ENCODE measurements around the gene SLC29A4. TPM values are rescaled to one million over a fixed set of nuclear protein-coding genes. Genes with fewer than 3 reads are reported as not detected.
"Not testable (repeated sequence)": the region's sequence is repeated elsewhere in the genome, so short reads cannot be mapped to it uniquely, and the experiment has no call there.

Gene SLC29A4
- polyA plus RNA-seq, 1 donor, result 37.4 TPM

DNA sequence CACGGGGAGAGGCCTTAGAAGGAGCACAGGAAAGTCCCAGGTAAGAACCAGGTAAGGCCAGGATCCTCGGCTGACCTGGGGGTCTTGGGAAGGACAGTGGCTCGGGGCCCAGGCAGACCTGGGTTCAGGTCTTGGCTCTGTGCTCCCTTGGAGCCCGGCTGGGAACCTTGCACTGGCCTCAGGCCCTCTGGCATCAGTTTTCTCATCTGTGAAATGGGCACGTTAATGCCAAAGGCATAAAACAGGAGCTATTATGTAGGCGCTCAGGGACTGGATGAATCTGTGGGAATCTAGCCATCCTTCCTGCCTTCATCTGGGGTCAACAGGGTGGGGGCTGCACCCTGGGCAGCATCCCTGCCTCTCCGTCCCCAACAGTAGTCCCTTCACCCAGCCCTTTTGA is 8.3 kb upstream of the SLC29A4 start:
- no peak for DNase-seq

DNA sequence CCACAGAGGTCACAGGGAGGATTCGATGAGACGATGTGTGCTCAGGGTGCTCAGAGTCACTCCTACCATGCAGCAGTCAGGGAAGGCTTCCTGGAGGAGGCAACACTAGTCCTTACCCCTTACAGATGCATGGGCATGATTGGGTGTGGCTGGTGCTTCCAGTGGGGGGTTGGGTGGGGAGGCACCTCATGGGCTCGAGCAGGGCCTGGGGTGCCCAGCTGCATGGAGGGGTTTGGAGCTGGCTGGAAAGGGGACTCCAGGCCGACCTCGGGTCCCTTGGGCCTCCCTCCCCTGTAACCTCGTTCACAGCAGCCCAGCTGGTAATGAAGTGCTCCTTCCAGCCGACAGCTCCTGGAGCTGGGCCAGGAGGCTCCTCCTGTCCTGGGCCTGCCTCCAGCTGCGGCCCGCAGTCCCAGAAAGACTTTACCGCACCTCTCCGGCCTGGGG is 7.7 kb upstream of the SLC29A4 start:
- peak; percentile 25 for DNase-seq

DNA sequence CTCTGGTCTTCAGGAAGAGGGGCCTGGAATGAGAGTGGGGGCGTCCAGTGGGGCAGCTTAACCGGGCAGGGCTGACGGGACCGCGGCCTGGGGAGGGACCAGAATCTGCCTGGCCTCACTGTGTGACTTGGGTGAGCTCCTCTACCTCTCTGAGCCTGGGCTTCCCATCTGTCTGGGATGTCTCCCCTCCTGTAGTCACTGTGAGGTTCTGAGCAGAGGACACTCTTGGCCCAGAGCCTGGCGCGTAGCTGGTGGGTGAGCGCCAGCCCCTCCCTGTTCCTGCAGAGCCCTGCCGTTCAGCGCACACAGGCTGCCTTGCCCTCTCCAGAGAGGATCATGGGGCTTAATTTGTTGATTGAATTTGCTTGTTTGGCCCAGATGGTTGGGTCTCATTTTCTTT is 7.2 kb upstream of the SLC29A4 start:
- DNase-seq, result peak; percentile 56

DNA sequence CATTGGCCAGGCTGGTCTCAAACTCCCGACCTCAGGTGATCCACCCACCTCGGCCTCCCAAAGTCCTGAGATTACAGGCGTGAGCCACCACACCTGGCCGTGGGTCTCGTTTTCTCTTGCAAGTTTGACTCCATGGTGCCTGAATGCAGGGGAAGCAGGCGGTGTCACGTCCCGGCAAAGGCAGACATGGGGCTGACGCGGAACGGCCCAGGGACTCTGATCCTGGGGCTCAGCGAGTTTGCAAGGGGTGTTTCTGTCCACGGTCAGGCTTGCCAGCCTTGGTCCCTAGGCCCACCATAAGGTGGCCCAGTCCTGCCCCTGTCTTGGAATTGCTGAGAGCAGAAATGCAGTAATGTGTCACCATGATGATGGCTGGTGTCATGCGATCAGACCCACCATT is 6.6 kb upstream of the SLC29A4 start:
- not testable (repeated sequence) for DNase-seq

DNA sequence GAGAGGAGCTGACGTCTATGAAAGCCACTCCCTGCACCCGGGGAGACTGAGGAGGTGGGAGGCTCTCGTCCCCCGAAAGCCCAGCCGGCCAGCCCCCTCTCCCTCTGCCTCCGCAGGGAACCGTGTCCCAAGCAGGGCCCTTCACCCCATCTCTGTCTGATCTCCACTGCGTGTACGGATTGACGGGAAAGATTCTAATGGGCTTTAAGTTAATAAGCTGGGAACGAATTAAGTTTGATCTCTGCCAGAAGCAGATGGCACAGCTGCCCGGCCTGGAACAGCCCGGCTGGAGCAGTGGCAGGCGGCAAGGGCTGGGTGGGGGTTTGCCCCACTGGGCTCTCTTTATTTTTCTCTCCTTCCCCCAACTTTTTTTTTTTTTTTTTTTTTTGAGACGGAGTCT is 6.1 kb upstream of the SLC29A4 start:
- no peak for DNase-seq

DNA sequence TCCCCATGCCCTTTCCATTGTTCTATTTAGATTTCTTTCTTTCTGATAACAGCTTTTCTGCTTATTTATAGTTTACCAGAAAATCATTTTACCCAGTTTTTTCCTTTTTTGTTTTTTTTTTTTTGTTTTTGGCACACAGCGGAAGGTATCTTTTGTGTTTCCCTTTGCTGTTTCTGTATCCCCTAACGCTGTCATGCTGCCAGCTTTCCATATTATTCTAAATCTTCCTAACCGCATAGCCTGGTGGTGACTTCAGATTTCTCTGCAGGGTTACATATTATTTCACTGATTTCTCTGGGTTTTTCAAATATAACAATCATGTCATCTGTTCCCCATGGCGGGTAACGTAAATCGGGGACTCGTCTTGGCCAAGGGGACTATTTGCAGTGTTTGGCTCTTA is 4.0 kb upstream of the SLC29A4 start:
- DNase-seq, result peak; percentile 42

DNA sequence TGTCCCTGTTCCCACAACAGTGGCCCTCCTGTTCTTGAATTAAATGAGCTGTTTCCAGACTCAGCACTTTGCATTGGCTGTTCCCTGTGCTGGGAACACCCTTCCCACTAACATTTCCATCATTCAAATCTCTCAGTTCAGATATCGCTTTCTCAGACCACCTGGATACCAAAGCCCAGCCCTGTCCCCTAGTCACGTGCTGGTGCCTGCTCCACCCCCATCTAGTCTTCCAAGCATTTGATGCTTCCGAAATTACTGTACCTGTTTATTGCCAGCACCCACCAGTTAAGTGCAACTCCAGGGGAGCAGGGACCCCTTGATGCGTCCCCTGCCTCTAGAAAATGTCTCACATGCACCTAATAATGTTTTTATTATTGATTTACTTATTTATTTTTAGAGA is 3.0 kb upstream of the SLC29A4 start:
- DNase-seq, result no peak

DNA sequence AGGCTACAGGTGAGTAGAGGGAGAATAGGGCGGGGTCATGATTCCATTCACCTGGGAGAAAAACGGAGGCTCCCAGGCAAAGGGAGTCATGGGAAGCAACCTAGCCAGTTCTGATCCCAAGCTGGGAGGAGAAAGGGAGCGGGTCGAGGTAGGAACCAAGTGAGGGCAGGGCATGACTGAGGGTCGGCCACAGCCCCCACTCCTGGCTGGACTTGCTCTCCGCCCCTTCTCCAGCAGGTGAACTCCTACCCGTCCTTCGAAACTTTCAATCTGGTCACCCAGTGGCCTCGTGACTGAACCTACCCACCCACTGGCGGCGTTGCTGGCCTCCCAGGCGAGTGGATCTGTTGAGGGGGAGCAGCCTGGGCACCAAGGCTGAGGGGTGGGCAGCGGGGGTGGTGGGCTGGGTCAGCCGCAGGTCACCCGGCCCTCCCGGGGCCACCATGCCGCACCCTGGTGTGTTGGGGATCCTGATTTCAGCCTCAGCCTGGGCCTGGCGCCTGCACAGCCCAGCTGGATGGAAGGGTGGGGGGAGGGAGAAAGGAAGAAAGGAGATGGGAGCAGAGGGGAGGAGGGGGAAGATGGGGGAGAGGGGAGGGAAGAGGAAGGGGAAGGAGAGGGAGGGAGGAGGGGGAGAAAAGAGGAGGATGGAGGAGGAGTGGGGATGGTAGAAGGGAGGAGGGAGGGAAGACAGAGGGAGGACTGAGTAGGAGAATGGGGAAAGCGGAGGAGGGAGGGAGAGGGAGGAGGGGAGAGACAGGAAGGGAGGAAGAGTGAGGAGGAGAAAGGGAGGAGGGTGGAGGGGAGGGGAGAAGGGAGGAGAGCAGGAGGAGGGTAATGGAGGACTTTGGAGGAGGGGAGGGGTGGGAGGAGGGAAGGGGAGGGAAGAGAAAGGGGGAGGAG is 894 bp upstream of the SLC29A4 start:
- peak; percentile 47 for DNase-seq

DNA sequence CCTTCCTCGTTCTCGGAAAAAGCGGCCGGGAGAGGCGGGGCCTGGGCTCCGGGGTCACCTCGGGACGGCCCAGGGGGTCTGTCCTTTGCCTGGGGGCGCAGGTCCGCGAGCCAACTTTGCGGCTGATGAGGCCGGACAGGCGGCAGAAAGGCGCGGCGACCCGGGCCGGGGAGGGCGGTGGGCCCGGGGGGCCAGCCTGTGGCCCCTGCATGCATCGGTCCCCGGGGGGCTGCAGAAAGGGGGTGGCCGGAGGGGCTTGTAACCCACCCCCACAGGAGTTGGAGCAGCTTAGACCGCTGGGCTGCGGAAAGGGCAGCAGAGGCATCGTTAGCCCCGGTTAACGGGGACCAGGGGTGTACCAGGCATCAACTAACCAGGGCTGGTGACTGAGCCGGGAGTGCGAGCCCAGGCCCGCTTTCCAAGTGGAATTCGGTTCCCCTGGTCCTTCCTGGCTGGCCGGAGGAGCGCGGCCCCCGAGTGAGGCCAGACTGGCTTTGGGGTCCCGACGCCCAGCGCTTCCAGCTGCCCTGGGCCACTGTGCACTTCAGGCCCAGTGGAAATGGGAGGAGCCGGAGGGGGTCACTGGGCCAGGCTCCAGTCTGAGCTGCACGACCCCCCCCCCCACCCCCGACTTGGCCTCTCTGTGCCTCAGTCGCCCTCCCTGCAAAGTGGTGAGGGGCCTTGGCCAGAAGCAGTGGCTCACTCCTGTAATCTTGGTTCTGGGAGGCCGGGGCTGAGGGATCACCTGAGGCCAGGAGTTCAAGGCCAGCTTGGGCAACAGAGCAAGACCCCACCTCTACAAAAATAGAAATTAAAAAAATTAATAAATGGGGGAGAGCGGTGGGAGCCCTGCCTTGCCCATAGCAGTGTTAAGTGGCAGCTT is 919 bp downstream of the SLC29A4 start:
- DNase-seq, result no peak

DNA sequence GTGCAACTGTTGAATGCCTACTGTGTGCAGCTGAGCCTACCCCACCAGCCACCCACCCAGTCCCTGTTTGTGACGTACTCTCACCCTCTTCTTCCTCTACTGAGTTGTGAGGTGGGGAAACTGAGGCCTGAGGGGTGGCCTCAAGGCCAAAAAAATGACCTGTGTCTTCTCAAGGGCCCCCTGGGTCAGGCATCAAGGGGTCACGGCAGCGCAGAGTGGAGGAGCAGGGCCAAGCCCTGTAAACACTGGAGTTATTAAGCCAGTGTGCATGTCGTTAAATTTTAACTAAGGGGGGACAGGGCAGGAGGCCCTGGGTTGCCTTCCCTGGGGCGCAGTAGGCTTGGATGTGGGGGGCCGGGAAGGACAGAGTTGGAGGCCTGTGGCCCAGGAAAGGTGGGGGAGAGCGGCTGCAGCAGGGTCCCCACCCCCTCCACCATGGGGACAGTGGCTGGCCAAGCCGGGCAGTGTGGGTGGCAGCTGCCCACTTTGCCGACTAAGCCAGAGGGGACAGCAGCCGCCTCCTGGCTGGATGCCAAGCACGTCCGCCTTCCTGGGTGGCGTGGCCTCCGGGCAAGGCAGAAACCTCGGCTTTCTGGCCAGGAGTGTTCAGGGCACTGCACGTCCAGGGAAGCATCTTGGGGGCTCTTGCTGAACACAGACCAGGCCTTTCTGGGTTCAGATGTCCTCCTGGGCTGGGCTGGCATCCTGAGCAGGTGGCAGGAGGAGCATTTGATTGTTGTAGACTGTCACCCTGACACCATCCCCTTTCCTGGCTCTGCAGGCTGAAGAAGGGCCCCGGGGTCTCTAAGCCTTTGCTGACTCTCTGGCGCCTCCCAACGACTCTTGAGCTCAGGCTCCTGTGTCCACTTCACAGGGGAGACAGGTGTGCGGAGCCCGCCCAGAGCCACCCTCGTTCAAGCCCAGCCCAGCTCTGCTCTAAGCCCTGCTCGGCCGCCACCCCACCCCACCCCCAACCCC is 1.9 kb downstream of the SLC29A4 start:
- peak; percentile 30 for DNase-seq

DNA sequence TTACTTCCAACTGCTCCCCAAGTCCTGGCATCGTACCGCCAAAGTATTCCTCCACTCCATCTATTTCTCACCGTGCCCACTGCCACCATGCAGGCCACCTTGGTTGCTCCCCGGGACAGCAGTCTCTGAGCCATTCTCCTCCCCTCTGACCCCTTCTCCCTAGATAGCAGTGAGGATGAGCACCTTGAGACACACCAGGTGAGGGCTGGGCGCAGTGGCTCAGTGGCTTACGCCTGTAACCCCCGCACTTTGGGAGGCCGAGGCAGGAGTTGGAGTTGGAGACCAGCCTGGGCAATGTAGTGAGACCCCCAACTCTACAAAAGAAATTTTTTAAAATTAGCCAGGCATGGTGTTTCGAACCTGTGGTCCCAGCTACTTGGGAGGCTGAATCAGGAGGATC is 4.2 kb downstream of the SLC29A4 start:
- DNase-seq, result no peak

DNA sequence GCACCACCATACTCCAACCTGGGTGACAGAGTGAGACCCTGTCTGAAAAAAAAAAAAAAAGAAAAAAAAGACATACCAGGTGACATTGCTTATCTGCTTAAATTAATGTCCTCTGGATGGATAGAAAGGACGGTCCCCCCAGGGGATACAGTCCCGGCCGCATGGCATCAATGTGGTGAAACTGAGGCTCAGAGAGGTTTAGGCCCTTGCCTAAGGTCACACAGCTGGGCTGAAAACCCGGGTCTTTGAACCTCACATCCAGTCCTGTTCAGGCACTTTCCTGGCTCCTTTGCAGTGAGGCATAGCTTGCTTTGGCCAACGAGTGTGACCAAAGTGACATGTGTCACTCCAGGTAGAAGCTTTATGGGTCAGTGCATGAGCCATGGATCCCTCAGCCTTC is 4.6 kb downstream of the SLC29A4 start:
- DNase-seq, result not testable (repeated sequence)

DNA sequence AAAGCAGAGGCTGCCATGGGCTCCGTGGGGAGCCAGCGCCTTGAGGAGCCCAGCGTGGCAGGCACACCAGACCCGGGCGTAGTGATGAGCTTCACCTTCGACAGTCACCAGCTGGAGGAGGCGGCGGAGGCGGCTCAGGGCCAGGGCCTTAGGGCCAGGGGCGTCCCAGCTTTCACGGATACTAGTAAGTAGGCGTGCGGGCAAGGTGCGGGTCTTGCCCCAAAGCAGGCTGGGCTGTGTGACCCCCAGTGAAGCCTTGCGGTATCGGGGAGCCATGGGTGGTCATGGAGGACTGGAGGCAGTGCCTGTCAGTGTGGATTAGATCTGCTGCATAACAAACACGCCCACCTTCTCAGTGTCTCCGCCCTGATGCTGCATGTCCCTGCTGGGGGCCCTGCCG is 5.1 kb downstream of the SLC29A4 start:
- DNase-seq, result no peak

DNA sequence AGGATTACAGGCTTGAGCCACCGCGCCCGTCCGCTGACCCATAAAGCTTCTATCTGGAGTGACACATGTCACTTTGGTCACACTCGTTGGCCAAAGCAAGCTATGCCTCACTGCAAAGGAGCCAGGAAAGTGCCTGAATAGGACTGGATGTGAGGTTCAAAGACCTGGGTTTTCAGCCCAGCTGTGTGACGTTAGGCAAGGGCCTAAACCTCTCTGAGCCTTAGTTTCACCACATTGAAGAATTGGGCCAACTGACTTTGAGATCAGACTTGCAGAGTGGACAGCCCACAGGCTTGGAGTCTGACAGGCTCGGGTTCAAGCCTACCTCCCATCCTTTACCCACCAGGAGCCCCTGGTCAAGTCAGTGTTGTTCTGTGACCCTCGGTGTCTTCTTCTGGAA is 5.8 kb downstream of the SLC29A4 start:
- not testable (repeated sequence) for DNase-seq

DNA sequence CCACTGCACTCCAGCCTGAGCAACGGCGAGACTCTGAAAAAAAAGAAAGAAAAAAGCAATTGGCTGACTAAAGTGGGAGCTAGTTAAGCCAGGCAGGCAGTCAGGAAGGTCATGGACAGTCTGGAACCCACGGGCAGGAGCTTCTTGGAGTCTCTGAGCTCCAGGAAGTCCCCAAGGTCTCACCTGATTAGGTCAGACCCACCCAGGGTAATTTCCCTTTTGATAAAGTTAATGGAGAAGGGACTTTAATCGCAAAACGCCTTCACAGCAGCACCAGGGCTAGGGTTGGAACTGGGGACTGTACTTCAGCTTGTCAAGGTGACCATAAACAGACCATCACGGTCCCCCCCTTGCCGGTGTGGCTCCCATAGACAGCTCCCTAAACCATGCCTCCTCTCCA is 6.6 kb downstream of the SLC29A4 start:
- no peak for DNase-seq

DNA sequence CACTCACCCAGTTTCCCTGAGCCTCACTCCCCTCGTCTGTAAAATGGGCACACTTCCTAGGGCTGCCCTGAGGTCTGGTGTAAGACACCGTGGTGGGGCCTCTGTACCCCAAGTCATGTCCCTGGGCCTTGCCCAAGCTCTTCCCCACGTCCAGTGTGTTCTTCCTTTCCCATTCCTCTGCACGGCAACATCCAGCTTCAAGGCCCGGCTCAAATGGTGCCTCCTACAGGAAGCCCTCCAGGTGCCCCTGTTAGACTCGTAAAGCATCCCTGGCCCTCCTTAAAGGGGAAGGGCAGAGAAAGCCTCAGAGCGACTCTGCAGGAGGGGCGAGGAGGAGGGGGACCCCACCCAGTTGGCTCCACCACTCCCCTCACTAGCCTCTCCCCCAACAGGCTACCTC is 8.6 kb downstream of the SLC29A4 start:
- no peak for DNase-seq

DNA sequence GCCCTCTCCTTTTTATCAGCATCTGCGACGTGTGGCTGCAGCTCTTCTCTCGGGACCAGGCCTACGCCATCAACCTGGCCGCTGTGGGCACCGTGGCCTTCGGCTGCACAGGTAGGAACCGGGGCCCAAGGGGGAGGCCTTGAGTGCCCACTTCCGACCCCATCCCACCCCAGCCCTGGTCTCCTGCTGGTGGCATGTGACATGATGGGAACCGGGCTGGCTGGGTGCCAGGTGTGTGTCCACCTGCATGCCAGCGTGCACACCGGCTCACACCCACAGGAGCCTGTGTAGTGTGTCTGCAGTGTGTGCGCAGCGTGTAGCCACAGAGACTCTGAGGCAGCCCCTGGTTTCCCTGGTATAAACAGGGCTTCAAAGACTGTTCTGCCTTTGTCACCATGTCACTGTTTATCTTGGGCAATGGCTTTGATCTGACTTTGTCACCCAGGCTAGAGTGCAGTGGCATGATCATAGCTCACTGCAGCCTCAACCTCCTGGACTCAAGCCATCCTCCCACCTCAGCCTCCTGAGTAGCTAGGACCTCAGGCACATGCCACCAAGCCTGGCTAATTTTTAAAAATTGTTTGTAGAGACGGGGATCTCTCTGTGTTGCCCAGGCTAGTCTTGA is 9.1 kb downstream of the SLC29A4 start:
- DNase-seq, result not testable (repeated sequence)

DNA sequence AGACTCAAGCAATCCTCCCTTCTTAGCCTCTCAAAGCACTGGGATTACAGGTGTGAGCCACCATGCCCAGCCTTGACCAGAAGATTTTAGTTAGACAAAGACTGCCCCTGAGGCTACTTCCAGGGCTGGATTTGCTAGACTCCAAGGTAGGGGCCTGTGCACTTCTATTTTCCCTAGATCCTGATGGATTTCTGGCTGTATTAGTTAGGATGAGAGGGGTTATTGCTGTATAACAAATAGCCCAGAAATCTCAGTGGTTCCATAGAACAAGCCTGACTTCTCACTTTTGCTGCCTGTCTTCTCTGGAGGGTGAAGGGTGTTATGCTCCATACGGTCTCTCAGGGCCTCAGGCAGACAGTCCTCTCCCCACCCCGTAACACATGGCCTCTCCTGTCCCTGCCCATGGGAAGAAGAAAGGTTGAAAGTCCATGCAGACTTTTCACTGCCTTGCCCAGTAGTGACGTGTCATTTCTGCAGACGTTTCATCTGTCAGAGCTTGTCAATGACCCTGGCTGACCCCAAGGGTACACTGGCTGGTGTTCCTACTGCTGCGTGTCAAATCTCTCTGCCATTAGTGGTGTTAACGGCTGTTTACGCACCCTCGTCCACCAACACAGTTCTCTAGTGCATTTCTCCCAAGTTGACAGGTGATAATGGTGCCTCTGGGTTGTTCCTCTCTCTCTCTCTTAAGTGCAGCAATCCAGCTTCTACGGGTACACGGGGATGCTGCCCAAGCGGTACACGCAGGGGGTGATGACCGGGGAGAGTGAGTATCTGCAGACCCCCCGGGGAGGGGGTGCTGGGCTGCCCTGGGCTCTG is 11.6 kb downstream of the SLC29A4 start:
- DNase-seq, result no peak

DNA sequence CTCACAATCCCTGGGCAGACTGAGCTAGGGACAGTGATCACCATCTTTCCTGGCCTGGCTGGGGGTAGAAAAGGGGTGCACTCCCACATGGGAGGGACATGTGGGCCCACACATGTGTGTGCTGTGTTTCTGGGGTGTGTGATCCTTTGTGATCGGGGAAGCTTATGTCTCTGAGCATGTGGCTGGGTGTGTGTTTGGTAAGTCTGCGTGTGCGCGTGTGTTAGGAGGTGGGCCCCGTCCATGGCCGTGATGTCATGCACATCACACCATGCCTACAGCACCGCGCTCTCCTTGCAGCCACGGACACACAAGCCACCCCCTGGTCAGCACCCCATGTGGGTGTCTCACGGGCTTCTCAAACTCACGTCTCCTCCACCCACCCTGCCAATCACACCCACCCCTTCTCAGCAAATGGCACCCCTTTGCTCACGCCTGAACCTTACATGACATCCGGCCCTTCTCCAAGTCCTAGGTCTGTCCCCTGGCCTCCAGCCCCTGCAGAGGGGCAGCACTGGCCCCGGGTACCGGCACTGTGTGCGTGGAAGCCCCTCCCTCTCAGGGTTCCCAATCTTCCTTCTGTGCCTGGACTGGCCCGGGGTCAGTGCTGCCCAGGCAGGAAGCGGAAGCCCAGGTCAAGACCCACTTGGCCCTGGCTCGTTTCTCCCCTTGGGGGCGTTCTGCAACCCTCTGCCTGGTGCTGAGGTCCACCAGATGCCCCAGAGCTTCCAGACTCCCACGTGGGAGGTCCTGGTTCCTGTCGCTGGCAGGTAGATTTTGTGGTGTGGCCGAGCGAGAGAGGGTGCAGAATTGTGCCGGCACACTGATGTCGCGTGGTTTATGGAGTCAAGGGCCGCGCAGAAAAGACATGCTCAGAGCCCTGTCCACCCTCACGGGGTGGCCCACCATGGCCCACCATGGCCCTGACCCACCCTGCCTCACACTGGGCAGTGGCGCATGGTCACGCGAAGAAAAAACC is 12.6 kb downstream of the SLC29A4 start:
- DNase-seq, result no peak
